ENCODE results near the gene RNF123.

- TF ChIP-seq YY1 (IDR thresholded peaks at IDR 0.05; ENCODE audit: insufficient read depth, insufficient read length) (no peak), SUZ12 (IDR thresholded peaks at IDR 0.05; ENCODE audit: extremely low read depth, insufficient read depth, insufficient read length) (no peak), ZNF274 (IDR thresholded peaks at IDR 0.05; ENCODE audit: low read depth, low read length) (no peak)
Measured at GRCh38 chr3:49716169-49716568, 26.8 kb downstream of the RNF123 start.
